ENCODE results near the gene PHF21A.

The PHF21A gene

GRCh38 chr11:45973601-45974000 lies 147.7 kb downstream of the PHF21A start:
- DNase-seq = no peak

GRCh38 chr11:45968901-45969300 lies 152.4 kb downstream of the PHF21A start:
- no peak for DNase-seq

- DNase-seq = no peak
Measured at GRCh38 chr11:45967506-45967905, 153.7 kb downstream of the PHF21A start.

GRCh38 chr11:45964911-45965389 lies 156.3 kb downstream of the PHF21A start:
- DNase-seq = peak; percentile 40 to 77

- no peak for DNase-seq
Measured at GRCh38 chr11:45961751-45962240, 159.5 kb downstream of the PHF21A start.

GRCh38 chr11:45960387-45961095 lies 160.7 kb downstream of the PHF21A start:
- DNase-seq = no peak

GRCh38 chr11:45959851-45960250 lies 161.4 kb downstream of the PHF21A start:
- no peak for DNase-seq

- no peak for DNase-seq
Measured at GRCh38 chr11:45949992-45950407, 171.3 kb downstream of the PHF21A start.

GRCh38 chr11:45948356-45948755 lies 172.9 kb downstream of the PHF21A start:
- no peak for DNase-seq

GRCh38 chr11:45947885-45948284 lies 173.4 kb downstream of the PHF21A start:
- DNase-seq = no peak

- no peak for DNase-seq
Measured at GRCh38 chr11:45945397-45945999, 175.8 kb downstream of the PHF21A start.

- DNase-seq = no peak
Measured at GRCh38 chr11:45942381-45942780, 178.9 kb downstream of the PHF21A start.

GRCh38 chr11:45941285-45941684 lies 180.0 kb downstream of the PHF21A start:
- no peak for DNase-seq

- DNase-seq = no peak
Measured at GRCh38 chr11:45939836-45940235, 181.4 kb downstream of the PHF21A start.

- DNase-seq = no peak
Measured at GRCh38 chr11:45937916-45938315, 183.3 kb downstream of the PHF21A start.

GRCh38 chr11:45936511-45937054 lies 184.7 kb downstream of the PHF21A start:
- DNase-seq = no peak

GRCh38 chr11:45935349-45936064 lies 185.7 kb downstream of the PHF21A start:
- no peak for DNase-seq

GRCh38 chr11:45934580-45935318 lies 186.5 kb downstream of the PHF21A start:
- no peak for DNase-seq

GRCh38 chr11:45933846-45934579 lies 187.2 kb downstream of the PHF21A start:
- DNase-seq = no peak

GRCh38 chr11:45933131-45933831 lies 188.0 kb downstream of the PHF21A start:
- DNase-seq = no peak

- DNase-seq = no peak
Measured at GRCh38 chr11:45932217-45932616, 189.0 kb downstream of the PHF21A start.
